ENCODE results near the gene HTD2.
A peak's percentile ranks its signal among the peaks of the same experiment; 100 is the strongest.
"Not testable (repeated sequence)": the region's sequence is repeated elsewhere in the genome, so short reads cannot be mapped to it uniquely, and the experiment has no call there.

Gene HTD2

GRCh38 chr3:58334013-58334321, 27.6 kb downstream of the HTD2 start:
- peak overlapping the region; percentile 84 for H3K27ac ChIP-seq
- no peak for TF ChIP-seq CTCF (conservative IDR thresholded peaks at IDR 0.05)

GRCh38 chr3:58334506-58334884, 28.2 kb downstream of the HTD2 start:
- H3K27ac ChIP-seq = peak overlapping the region; percentile 84

GRCh38 chr3:58335652-58335947, 29.3 kb downstream of the HTD2 start:
- no peak overlapping the region for H3K27ac ChIP-seq
- no peak for TF ChIP-seq CTCF (conservative IDR thresholded peaks at IDR 0.05)

More at GRCh38 chr3:58334506-58334884, 28.2 kb downstream of the HTD2 start:
- TF ChIP-seq CTCF (conservative IDR thresholded peaks at IDR 0.05) = no peak

GRCh38 chr3:58336135-58336882, 30.0 kb downstream of the HTD2 start:
- H3K27ac ChIP-seq = no peak overlapping the region
- no peak for TF ChIP-seq CTCF (conservative IDR thresholded peaks at IDR 0.05)

- no peak overlapping the region for H3K27ac ChIP-seq
These were observed 30.9 kb downstream of the HTD2 start for GRCh38 chr3:58337190-58337589.

GRCh38 chr3:58339146-58339545, 32.8 kb downstream of the HTD2 start:
- H3K27ac ChIP-seq = not testable (repeated sequence)

More at GRCh38 chr3:58337190-58337589, 30.9 kb downstream of the HTD2 start:
- TF ChIP-seq CTCF (conservative IDR thresholded peaks at IDR 0.05) = no peak

- H3K27ac ChIP-seq = no peak overlapping the region
- no peak for TF ChIP-seq CTCF (conservative IDR thresholded peaks at IDR 0.05)
These were observed 34.4 kb downstream of the HTD2 start for GRCh38 chr3:58340594-58341244.

- H3K27ac ChIP-seq = no peak overlapping the region
- TF ChIP-seq CTCF (conservative IDR thresholded peaks at IDR 0.05) = no peak
These were observed 35.1 kb downstream of the HTD2 start for GRCh38 chr3:58341376-58341775.

All from VCaP (cell line).